Posterior vena cava (tissue), 2 donors: ENCODE measurements around the gene TACC3. TPM values are rescaled to one million over a fixed set of nuclear protein-coding genes. Genes with fewer than 3 reads are reported as not detected.

ENCODE experiments used
- DNase-seq: peaks from one replicate; pipeline ENCODE4 v3.0.0-alpha.2; 2020; ENCODE audit warnings: low spot score
- intact Hi-C, 2 donors: fragments of 100-400 bp; cut with DNase I; formaldehyde crosslinking; loops; one replicate each; pipeline versions ENCODE4 v1.14.1 to v1.14.2; 2022 to 2023
- total RNA-seq, 2 donors: library from RNA; stranded (reverse); fragmentation: NEBNext Ultra II Directional; extraction: Animal tissue kit (Norgen Biotek cat#: 25700); gene quantifications; one replicate each; pipeline ENCODE4 v1.2.1, GENCODE V29; 2021
- donor health status: DM: yes; HTN: yes; CAD: no.
- donor health status: DM: yes; HTN: yes; CAD: no.

TACC3 gene
- total RNA-seq, 2 donors from 2014 or later = 5.2 to 9.3 TPM

GRCh38 chr4:1779588-1780382 lies 58.5 kb downstream of the TACC3 start:
- intact Hi-C loops = no loop called here
- DNase-seq = no peak

GRCh38 chr4:1780435-1780834 lies 59.1 kb downstream of the TACC3 start:
- no peak for DNase-seq

GRCh38 chr4:1783015-1783414 lies 61.7 kb downstream of the TACC3 start:
- no peak for DNase-seq
- intact Hi-C loops = no loop called here

More at GRCh38 chr4:1780435-1780834, 59.1 kb downstream of the TACC3 start:
- intact Hi-C loops = no loop called here

- intact Hi-C loops = no loop called here
- DNase-seq = no peak
Measured at GRCh38 chr4:1783970-1784369, 62.6 kb downstream of the TACC3 start.

GRCh38 chr4:1784395-1784788 lies 63.1 kb downstream of the TACC3 start:
- intact Hi-C loops = no loop called here

GRCh38 chr4:1784789-1785591 lies 63.7 kb downstream of the TACC3 start:
- intact Hi-C loops = no loop called here
- DNase-seq = no peak

More at GRCh38 chr4:1784395-1784788, 63.1 kb downstream of the TACC3 start:
- no peak for DNase-seq

GRCh38 chr4:1785592-1785991 lies 64.3 kb downstream of the TACC3 start:
- intact Hi-C loops = no loop called here
- no peak for DNase-seq

GRCh38 chr4:1786544-1787362 lies 65.4 kb downstream of the TACC3 start:
- DNase-seq = no peak
- intact Hi-C loops = no loop called here

- intact Hi-C loops = no loop called here
- no peak for DNase-seq
Measured at GRCh38 chr4:1787411-1788077, 66.2 kb downstream of the TACC3 start.

GRCh38 chr4:1788254-1788973 lies 67.1 kb downstream of the TACC3 start:
- DNase-seq = no peak
- intact Hi-C loops = no loop called here

GRCh38 chr4:1789552-1789951 lies 68.2 kb downstream of the TACC3 start:
- intact Hi-C loops = no loop called here
- no peak for DNase-seq

GRCh38 chr4:1790005-1790404 lies 68.7 kb downstream of the TACC3 start:
- intact Hi-C loops = no loop called here
- DNase-seq = no peak

- no peak for DNase-seq
- intact Hi-C loops = no loop called here
Measured at GRCh38 chr4:1792158-1792831, 71.0 kb downstream of the TACC3 start.

GRCh38 chr4:1792832-1793495 lies 71.6 kb downstream of the TACC3 start, which contains the start of gene FGFR3:
Gene FGFR3 (plus strand): TSS chr4:1793293. CDS start chr4:1793935, 642 bp downstream.
- intact Hi-C loops = no loop called here
- no peak for DNase-seq

- no peak for DNase-seq
- intact Hi-C loops = no loop called here
Measured at GRCh38 chr4:1793496-1793840, 72.1 kb downstream of the TACC3 start.

- intact Hi-C loops = no loop called here
- no peak for DNase-seq
Measured at GRCh38 chr4:1793940-1794808, 72.9 kb downstream of the TACC3 start.
